SK-N-SH (cell line): ENCODE data around the gene CTNNA3.

Source experiments
- CHD2 ChIP-seq: fragments of 150-350 bp; IDR thresholded peaks from 2 replicates; pipeline ENCODE4 v1.6.1; 2018; ENCODE audit warnings: low read length; ENCODE audit not compliant: partially characterized antibody
- EP300 ChIP-seq, 2 experiments: IDR thresholded peaks; 2 replicates each; pipeline versions ENCODE4 v1.4.0 to v1.6.1; 2012; ENCODE audit warnings: borderline replicate concordance in 1 of 2, low read depth in 1 of 2, low read length in 1 of 2
- POLR2AphosphoS5 ChIP-seq: IDR thresholded peaks from 2 replicates; pipeline ENCODE4 v1.6.1; 2012; ENCODE audit warnings: low read depth, low read length
- RAD21 ChIP-seq: IDR thresholded peaks from 2 replicates; pipeline ENCODE4 v1.6.1; 2012; ENCODE audit warnings: mild to moderate bottlenecking, low read length
- YY1 ChIP-seq: IDR thresholded peaks from 2 replicates; pipeline ENCODE4 v1.4.0; 2012; ENCODE audit warnings: low read depth, mild to moderate bottlenecking
- TF ChIP-seq, protein P1 (sequence below): fragments of 200-600 bp; sonication (generic); IDR thresholded peaks from 2 replicates; pipeline ENCODE4 v1.6.1; 2017; ENCODE audit warnings: antibody characterized with exemption, mild to moderate bottlenecking, moderate library complexity
- TF ChIP-seq, protein P2 (sequence below): IDR thresholded peaks from 2 replicates; pipeline ENCODE4 v1.6.1; 2012; ENCODE audit warnings: mild to moderate bottlenecking, low read depth, low read length, moderate library complexity
- TF ChIP-seq, protein P3 (sequence below): fragments of 150-350 bp; IDR thresholded peaks from 2 replicates; pipeline ENCODE4 v1.6.1; 2016; ENCODE audit warnings: mild to moderate bottlenecking, low read depth, low read length
- TF ChIP-seq, protein P4 (sequence below): IDR thresholded peaks from 2 replicates; pipeline ENCODE4 v1.4.0; 2012; ENCODE audit warnings: low read depth

DNA sequence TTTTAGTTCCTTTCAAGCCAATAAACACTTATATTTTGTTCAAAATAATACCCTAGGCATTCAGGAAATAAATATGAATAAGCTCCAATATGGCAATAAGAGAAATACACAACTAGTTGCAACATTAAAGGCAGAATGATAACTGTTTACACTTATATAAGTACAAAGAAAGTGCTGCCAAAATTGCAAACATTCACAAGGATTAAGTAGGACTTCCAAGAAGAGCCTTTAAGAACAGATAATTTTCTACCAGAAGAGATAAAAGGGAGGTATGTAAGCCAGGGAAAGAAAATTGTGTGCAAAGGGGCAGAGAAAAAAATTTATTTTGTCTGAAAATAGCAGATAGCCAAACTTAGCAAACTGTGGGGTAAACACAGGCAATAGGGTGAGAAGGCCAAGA is 83.8 kb downstream of the CTNNA3 start:
- no peak for TF ChIP-seq YY1
- TF ChIP-seq RAD21: no peak
- TF ChIP-seq EP300 (IDR thresholded peaks at IDR 0.05; ENCODE audit: borderline replicate concordance in 1 of 2, low read depth in 1 of 2, low read length in 1 of 2): no peak
- TF ChIP-seq, protein P1, sequence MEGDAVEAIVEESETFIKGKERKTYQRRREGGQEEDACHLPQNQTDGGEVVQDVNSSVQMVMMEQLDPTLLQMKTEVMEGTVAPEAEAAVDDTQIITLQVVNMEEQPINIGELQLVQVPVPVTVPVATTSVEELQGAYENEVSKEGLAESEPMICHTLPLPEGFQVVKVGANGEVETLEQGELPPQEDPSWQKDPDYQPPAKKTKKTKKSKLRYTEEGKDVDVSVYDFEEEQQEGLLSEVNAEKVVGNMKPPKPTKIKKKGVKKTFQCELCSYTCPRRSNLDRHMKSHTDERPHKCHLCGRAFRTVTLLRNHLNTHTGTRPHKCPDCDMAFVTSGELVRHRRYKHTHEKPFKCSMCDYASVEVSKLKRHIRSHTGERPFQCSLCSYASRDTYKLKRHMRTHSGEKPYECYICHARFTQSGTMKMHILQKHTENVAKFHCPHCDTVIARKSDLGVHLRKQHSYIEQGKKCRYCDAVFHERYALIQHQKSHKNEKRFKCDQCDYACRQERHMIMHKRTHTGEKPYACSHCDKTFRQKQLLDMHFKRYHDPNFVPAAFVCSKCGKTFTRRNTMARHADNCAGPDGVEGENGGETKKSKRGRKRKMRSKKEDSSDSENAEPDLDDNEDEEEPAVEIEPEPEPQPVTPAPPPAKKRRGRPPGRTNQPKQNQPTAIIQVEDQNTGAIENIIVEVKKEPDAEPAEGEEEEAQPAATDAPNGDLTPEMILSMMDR: no peak
- TF ChIP-seq, protein P2, sequence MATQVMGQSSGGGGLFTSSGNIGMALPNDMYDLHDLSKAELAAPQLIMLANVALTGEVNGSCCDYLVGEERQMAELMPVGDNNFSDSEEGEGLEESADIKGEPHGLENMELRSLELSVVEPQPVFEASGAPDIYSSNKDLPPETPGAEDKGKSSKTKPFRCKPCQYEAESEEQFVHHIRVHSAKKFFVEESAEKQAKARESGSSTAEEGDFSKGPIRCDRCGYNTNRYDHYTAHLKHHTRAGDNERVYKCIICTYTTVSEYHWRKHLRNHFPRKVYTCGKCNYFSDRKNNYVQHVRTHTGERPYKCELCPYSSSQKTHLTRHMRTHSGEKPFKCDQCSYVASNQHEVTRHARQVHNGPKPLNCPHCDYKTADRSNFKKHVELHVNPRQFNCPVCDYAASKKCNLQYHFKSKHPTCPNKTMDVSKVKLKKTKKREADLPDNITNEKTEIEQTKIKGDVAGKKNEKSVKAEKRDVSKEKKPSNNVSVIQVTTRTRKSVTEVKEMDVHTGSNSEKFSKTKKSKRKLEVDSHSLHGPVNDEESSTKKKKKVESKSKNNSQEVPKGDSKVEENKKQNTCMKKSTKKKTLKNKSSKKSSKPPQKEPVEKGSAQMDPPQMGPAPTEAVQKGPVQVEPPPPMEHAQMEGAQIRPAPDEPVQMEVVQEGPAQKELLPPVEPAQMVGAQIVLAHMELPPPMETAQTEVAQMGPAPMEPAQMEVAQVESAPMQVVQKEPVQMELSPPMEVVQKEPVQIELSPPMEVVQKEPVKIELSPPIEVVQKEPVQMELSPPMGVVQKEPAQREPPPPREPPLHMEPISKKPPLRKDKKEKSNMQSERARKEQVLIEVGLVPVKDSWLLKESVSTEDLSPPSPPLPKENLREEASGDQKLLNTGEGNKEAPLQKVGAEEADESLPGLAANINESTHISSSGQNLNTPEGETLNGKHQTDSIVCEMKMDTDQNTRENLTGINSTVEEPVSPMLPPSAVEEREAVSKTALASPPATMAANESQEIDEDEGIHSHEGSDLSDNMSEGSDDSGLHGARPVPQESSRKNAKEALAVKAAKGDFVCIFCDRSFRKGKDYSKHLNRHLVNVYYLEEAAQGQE: no peak
- TF ChIP-seq CHD2: no peak
- TF ChIP-seq, protein P3, sequence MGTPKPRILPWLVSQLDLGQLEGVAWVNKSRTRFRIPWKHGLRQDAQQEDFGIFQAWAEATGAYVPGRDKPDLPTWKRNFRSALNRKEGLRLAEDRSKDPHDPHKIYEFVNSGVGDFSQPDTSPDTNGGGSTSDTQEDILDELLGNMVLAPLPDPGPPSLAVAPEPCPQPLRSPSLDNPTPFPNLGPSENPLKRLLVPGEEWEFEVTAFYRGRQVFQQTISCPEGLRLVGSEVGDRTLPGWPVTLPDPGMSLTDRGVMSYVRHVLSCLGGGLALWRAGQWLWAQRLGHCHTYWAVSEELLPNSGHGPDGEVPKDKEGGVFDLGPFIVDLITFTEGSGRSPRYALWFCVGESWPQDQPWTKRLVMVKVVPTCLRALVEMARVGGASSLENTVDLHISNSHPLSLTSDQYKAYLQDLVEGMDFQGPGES: no peak
- no peak for TF ChIP-seq POLR2AphosphoS5
- TF ChIP-seq, protein P4, sequence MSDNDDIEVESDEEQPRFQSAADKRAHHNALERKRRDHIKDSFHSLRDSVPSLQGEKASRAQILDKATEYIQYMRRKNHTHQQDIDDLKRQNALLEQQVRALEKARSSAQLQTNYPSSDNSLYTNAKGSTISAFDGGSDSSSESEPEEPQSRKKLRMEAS: no peak
